ENCODE data around the gene RNU11.

Gene RNU11

GRCh38 chr1:28648474-28649198, at the start of gene RNU11:
RNU11 (plus strand) TSS chr1:28648600.
- peak within 1 kb of the TSS; percentile 19 to 51 for H3K4me3 ChIP-seq (replicated peaks in 1 of 2; ENCODE audit: low read depth in 2 of 2, low read length in 2 of 2)
- no peak for TF ChIP-seq CTCF (IDR thresholded peaks at IDR 0.05; ENCODE audit: low read depth, low read length)
- peak; percentile 99 for DNase-seq (ENCODE audit: low read depth in 2 of 2)

DNA sequence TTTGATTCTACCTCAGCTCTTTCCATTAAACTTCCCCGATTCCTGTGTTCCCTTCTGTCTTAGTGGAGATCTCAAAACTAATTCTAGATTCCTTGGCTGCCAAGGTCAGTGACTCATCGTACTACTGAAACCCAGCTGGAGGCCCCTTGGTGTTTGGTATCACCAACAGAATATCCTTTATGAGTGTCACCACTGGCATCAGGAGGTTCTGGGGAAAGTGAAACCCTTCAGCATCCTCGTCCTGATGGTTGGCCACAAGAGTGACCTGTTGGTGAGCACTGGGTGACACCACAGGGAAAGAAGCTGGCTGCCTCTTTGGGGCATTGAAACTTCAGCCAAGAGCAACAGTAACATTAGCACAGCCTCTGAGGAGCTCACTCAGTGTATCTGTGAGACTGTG, 46.7 kb upstream of the RNU11 start:
- DNase-seq (ENCODE audit: low read depth in 2 of 2), result peak; percentile 82 to 88
- TF ChIP-seq CTCF (IDR thresholded peaks at IDR 0.05; ENCODE audit: low read depth, low read length), result no peak
- H3K4me3 ChIP-seq (replicated peaks in 1 of 2; ENCODE audit: low read depth in 2 of 2, low read length in 2 of 2), result no peak overlapping the region

DNA sequence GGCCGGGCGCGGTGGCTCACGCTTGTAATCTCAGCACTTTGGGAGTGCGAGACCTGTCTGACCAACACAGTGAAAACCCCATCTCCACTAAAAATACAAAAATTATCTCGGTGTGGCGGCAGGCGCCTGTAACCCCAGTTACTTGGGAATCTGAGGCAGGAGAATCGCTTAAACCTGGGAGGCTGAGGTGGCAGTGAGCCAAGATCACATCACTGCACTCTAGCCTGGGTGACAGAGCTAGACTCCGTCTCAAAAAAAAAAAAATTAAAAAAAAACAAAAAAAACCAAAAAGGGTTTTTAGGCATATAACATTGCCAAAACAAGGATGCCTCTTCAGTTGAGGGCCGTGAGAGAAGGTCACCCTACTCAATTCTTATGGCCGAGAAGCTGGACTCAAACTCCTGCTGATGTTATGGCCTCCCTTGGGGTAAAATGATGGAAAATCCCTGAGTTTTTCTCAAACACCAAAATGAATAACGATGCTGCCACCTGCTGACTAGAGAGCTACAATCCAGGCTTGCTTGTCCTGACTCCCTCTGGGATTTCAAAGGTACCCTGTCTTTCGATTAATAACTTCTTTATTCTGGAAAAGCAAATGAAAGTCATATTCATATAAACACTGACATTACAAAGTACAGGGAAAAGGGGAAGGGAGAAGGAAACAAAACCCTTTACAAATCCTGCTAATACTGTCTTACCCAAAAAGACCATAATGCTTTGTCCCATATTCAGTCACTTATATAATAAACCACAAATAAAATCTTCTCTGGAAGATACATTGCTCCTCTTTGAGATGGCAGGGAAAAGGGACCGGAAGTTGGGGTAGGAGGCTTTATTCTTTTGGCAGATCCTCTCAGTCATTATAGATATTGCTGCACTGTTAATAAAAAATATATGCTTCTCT, 45.6 kb upstream of the RNU11 start:
- peak; percentile 72 for TF ChIP-seq CTCF (IDR thresholded peaks at IDR 0.05; ENCODE audit: low read depth, low read length)
- no peak overlapping the region for H3K4me3 ChIP-seq (replicated peaks in 1 of 2; ENCODE audit: low read depth in 2 of 2, low read length in 2 of 2)
- DNase-seq (ENCODE audit: low read depth in 2 of 2), result peak; percentile 86 to 90

DNA sequence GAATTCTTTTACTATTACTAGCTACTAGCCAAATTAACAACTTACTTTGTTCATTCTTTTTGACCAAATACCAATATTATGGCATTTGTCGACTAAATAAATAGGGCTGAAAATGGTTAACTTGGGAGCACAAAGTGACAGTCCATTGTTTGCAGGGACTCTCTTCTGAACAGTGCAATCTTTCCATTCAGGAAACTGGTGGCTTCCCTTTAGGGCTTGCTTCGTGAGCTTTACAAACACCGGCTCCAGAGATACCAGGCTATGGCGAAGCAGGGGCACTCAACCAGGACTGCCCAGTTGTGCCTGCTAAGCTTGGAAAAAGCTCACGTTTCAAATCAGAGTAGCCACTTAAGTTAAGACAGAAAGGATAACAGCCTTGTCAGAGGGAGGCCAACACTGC, 44.0 kb upstream of the RNU11 start:
- no peak overlapping the region for H3K4me3 ChIP-seq (replicated peaks in 1 of 2; ENCODE audit: low read depth in 2 of 2, low read length in 2 of 2)
- TF ChIP-seq CTCF (IDR thresholded peaks at IDR 0.05; ENCODE audit: low read depth, low read length), result no peak
- no peak for DNase-seq (ENCODE audit: low read depth in 2 of 2)

GRCh38 chr1:28604962-28605361, 43.4 kb upstream of the RNU11 start:
- no peak overlapping the region for H3K4me3 ChIP-seq (replicated peaks in 1 of 2; ENCODE audit: low read depth in 2 of 2, low read length in 2 of 2)
- TF ChIP-seq CTCF (IDR thresholded peaks at IDR 0.05; ENCODE audit: low read depth, low read length), result no peak
- no peak for DNase-seq (ENCODE audit: low read depth in 2 of 2)

GRCh38 chr1:28606771-28607170, 41.6 kb upstream of the RNU11 start:
- no peak for TF ChIP-seq CTCF (IDR thresholded peaks at IDR 0.05; ENCODE audit: low read depth, low read length)
- no peak for DNase-seq (ENCODE audit: low read depth in 2 of 2)
- H3K4me3 ChIP-seq (replicated peaks in 1 of 2; ENCODE audit: low read depth in 2 of 2, low read length in 2 of 2), result no peak overlapping the region
